ENCODE results near the gene GPR39.

GRCh38 chr2:132642415-132642814, 225.8 kb downstream of the GPR39 start:
- TF ChIP-seq CTCF (IDR thresholded peaks at IDR 0.05): no peak
- no peak for TF ChIP-seq EZH2 (IDR thresholded peaks at IDR 0.05; ENCODE audit: borderline replicate concordance, insufficient read depth, low read depth, low read length, poor library complexity, severe bottlenecking)

All from B cell (primary cell).